ENCODE data around the gene PLK4. TPM values are rescaled to one million over a fixed set of nuclear protein-coding genes. Genes with fewer than 3 reads are reported as not detected.
"Not testable (repeated sequence)": the region's sequence is repeated elsewhere in the genome, so short reads cannot be mapped to it uniquely, and the experiment has no call there.

Gene PLK4
- polyA plus RNA-seq, 1 donor = 8.8 TPM

GRCh38 chr4:127916512-127916911 lies 35.8 kb downstream of the PLK4 start:
- DNase-seq = no peak

GRCh38 chr4:127917151-127917550 lies 36.5 kb downstream of the PLK4 start:
- DNase-seq = no peak

- no peak for DNase-seq
These were observed 39.8 kb downstream of the PLK4 start for GRCh38 chr4:127920521-127920920.

- DNase-seq = no peak
These were observed 41.5 kb downstream of the PLK4 start for GRCh38 chr4:127922226-127922625.

GRCh38 chr4:127925720-127926119 lies 45.0 kb downstream of the PLK4 start:
- DNase-seq = not testable (repeated sequence)

- DNase-seq = no peak
These were observed 49.5 kb downstream of the PLK4 start for GRCh38 chr4:127930175-127930574.

- DNase-seq = not testable (repeated sequence)
These were observed 51.1 kb downstream of the PLK4 start for GRCh38 chr4:127931836-127932235.

- no peak for DNase-seq
These were observed 56.3 kb downstream of the PLK4 start for GRCh38 chr4:127936974-127937373.

Other genes starting within 250 kb of the PLK4 start
- 10.3 TPM for gene INTU, start 247.9 kb upstream of the PLK4 start, polyA plus RNA-seq (ENCODE audit: insufficient read length)
- gene SLC25A31, start 150.5 kb upstream of the PLK4 start, polyA plus RNA-seq (ENCODE audit: insufficient read length) = not detected
- gene HSPA4L, start 98.6 kb upstream of the PLK4 start, polyA plus RNA-seq (ENCODE audit: insufficient read length) = 7.1 TPM
- gene MFSD8, start 84.3 kb downstream of the PLK4 start, polyA plus RNA-seq (ENCODE audit: insufficient read length) = 17.3 TPM
- 15.3 TPM for gene ABHD18, start 84.5 kb downstream of the PLK4 start, polyA plus RNA-seq (ENCODE audit: insufficient read length)
- gene LARP1B, start 180.4 kb downstream of the PLK4 start, polyA plus RNA-seq (ENCODE audit: insufficient read length) = 20.3 TPM